Mucosa of descending colon (tissue), 3 donors: ENCODE data around the gene ZNF653. TPM values are rescaled to one million over a fixed set of nuclear protein-coding genes. Genes with fewer than 3 reads are reported as not detected.

Experiments
- ATAC-seq: fragments of 200-7000 bp; cut with Tn5 transposase; one replicate; pipeline ENCODE4 v1.9.1; 2020; ENCODE audit warnings: mild to moderate bottlenecking, moderate library complexity
- DNase-seq, 3 donors: peaks; one replicate each; pipeline ENCODE4 v3.0.0-alpha.2; 2020
- H3K36me3 ChIP-seq: fragments of 200-600 bp; one replicate; pipeline ENCODE4 v1.8.0; 2021; ENCODE audit warnings: low read depth, mild to moderate bottlenecking
- H3K4me1 ChIP-seq: fragments of 200-600 bp; one replicate; pipeline ENCODE4 v1.8.0; 2021; ENCODE audit warnings: low read depth, mild to moderate bottlenecking
- H3K4me3 ChIP-seq: fragments of 200-600 bp; one replicate; pipeline ENCODE4 v1.8.0; 2021; ENCODE audit warnings: mild to moderate bottlenecking
- H3K9me3 ChIP-seq: fragments of 200-600 bp; one replicate; pipeline ENCODE4 v1.8.0; 2021; ENCODE audit warnings: mild to moderate bottlenecking
- intact Hi-C, 2 donors: fragments of 100-400 bp; cut with DNase I in 1 of 2; cut with micrococcal nuclease in 1 of 2; formaldehyde crosslinking; loops; one replicate each; pipeline versions ENCODE4 v1.11.0 to v1.11.1; 2022; cut with DNase I, micrococcal nuclease
- total RNA-seq, 3 donors: library from RNA; stranded (reverse); fragmentation: NEBNext Ultra II Directional in 2 of 3; extraction: Animal tissue kit (Norgen Biotek cat#: 25700) in 2 of 3; gene quantifications; one replicate each; pipeline versions ENCODE4 v1.2.1 to v1.2.4, GENCODE V29; 2021 to 2023
- TF ChIP-seq, protein P1 (sequence below): fragments of 200-600 bp; IDR thresholded peaks from one replicate; pipeline ENCODE4 v1.8.0; 2022; ENCODE audit warnings: antibody characterized with exemption, mild to moderate bottlenecking
- donor health status: DM: no; HTN: no; CAD: no; lungs with moderate emphysema.
- donor health status: DM: no; HTN: no; CAD: no.
- donor health status: DM: no; HTN: yes; CAD: no.

ZNF653 gene
- total RNA-seq, 3 donors from 2014 or later, result 10.4 to 13.5 (median 10.9) TPM

GRCh38 chr19:11494634-11495285 lies 10.9 kb downstream of the ZNF653 start:
- H3K36me3 ChIP-seq, result no peaks in the 10 kb centered on the region
- H3K4me3 ChIP-seq, result no peak overlapping the region
- H3K9me3 ChIP-seq, result no peaks in the 10 kb centered on the region
- TF ChIP-seq, protein P1, sequence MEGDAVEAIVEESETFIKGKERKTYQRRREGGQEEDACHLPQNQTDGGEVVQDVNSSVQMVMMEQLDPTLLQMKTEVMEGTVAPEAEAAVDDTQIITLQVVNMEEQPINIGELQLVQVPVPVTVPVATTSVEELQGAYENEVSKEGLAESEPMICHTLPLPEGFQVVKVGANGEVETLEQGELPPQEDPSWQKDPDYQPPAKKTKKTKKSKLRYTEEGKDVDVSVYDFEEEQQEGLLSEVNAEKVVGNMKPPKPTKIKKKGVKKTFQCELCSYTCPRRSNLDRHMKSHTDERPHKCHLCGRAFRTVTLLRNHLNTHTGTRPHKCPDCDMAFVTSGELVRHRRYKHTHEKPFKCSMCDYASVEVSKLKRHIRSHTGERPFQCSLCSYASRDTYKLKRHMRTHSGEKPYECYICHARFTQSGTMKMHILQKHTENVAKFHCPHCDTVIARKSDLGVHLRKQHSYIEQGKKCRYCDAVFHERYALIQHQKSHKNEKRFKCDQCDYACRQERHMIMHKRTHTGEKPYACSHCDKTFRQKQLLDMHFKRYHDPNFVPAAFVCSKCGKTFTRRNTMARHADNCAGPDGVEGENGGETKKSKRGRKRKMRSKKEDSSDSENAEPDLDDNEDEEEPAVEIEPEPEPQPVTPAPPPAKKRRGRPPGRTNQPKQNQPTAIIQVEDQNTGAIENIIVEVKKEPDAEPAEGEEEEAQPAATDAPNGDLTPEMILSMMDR, result no peak
- no peak for ATAC-seq
- no peaks in the 10 kb centered on the region for H3K4me1 ChIP-seq
- no peak for DNase-seq
- intact Hi-C loops, result loop anchor here in 1 of 2 donors (10.0 kb wide), 1 partner anchor 80 kb away; the partner anchor contains the start of gene ACP5

DNA sequence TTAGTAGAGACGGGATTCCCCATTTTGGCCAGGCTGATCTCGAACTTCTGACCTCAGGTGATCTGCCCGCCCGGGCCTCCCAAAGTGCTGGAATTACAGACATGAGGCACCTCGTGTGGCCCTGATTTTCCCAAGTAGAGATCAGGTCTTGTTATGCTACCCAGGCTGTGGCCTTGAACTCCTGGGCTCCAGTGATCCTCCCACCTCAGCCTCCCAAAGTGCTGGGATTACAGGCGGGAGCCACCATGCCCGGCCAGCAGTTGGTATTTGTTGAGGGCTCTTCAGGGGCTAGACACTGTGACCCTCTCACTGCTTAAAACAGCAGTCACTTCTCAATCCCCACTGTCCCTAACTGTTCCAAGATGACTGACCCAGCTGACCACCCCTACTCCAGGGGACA lies 16.3 kb downstream of the ZNF653 start:
- H3K36me3 ChIP-seq, result no peaks in the 10 kb centered on the region
- DNase-seq, result no peak

DNA sequence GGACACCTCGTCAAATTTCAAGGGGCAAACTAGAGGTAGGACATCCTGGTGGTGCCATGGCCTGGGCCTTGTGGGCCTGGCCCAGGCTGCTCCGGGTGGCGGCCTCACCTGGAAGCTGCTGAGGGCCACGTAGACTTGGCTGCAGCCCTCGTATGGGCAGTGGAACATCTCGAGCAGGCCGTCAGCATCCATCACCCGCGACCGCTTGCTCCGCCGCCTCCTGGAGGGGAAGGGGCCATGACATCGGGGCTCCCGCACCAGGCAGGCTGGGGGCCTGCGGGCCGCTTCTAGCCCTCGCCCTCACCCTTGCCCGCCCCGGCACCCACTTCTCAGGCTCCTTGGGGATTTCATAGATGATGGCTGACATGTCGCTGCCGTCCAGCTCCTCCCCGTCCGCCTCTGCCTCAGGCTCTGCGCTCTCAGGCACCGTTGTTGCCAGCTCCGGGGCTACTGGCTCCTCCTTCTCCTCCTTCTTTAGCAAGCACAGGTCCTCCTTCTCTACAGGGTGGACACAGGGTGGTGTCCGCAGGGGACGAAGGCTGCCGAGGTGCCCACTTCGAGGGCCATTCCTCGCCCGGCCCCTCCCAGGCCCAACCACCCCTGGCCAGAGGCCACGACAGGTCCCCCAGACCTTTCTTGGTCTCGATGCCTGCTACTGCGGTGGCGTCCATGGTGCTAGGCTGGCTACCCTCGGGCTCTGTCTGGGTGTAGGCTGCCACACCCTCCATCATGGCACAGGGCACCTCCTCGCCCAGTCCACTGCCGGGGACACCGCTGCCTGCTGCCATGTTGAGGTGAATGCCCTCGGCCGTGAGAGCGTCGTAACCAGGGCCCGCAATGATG lies 18.8 kb downstream of the ZNF653 start:
- H3K36me3 ChIP-seq, result no peaks in the 10 kb centered on the region
- peaks cover 7% of the 10 kb centered on the region for H3K4me1 ChIP-seq
- DNase-seq (no peak), ATAC-seq (no peak)
- no peaks in the 10 kb centered on the region for H3K9me3 ChIP-seq
- intact Hi-C loops, result no loop called here
- TF ChIP-seq, protein P1, result no peak
- no peak overlapping the region for H3K4me3 ChIP-seq

More for the DNA sequence above, 16.3 kb downstream of the ZNF653 start:
- no peaks in the 10 kb centered on the region for H3K9me3 ChIP-seq
- H3K4me1 ChIP-seq, result no peaks in the 10 kb centered on the region
- TF ChIP-seq, protein P1, result no peak
- no peak for ATAC-seq
- H3K4me3 ChIP-seq, result no peak overlapping the region
- intact Hi-C loops, result no loop called here

GRCh38 chr19:11485245-11485837 lies 20.3 kb downstream of the ZNF653 start:
- Histone ChIP-seq H3K36me3 (no peaks in the 10 kb centered on the region), H3K9me3 (no peaks in the 10 kb centered on the region), H3K4me1 (peaks cover 10% of the 10 kb centered on the region), H3K4me3 (no peak overlapping the region)
- ATAC-seq (no peak), DNase-seq (no peak)
- intact Hi-C loops, result no loop called here
- TF ChIP-seq, protein P1, result no peak

DNA sequence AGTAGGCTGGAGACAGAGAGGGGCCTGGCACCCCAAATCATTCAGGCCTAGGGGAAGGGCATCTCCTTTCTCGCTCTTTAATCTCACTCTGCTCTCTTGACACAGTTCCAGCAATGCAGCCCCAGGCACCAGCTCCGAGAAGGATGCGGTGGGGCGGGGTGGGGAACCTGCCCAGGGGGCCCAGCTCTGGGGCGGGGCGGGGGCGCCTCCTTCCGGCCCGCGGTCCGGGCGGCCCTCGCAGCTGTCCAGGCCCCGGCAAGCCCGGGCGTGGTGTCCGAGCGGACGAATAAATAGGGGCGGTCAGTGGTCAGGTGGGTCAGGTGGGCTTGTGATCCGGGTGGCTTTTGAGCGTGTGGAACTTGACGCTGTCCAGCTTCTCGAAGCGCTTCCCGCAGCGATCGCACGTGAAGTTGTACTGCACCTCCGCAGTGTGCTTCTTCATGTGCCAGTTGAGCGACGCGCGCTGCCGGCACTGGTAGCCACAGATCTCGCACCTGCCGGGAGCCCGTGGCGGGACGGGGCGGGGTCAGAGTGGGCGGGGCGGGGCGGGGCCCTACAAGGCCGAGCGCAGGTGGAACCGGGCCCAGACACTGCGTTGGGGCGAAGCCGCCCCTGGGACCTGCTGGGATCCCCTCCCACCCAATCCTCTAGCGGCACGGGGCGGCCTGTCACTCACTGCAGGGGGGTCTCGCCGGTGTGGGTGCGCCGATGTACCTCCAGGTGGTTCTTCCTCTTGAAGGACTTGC lies 22.1 kb downstream of the ZNF653 start:
- no peaks in the 10 kb centered on the region for H3K9me3 ChIP-seq
- no peak overlapping the region for H3K4me3 ChIP-seq
- ATAC-seq (no peak), DNase-seq (no peak)
- peaks cover 15% of the 10 kb centered on the region for H3K4me1 ChIP-seq
- intact Hi-C loops, result no loop called here
- H3K36me3 ChIP-seq, result no peaks in the 10 kb centered on the region
- TF ChIP-seq, protein P1, result no peak
